PC-9 (cell line): ENCODE measurements around the gene PKN3. TPM values are rescaled to one million over a fixed set of nuclear protein-coding genes. Genes with fewer than 3 reads are reported as not detected.

ENCODE experiments used
- BruUV-seq: library from RNA; stranded (reverse); fragments of 400-500 nt; replicated peaks from 2 replicates; lab custom pipeline; 2021; lab: Mats Ljungman, UMichigan
- CTCF ChIA-PET: fragments of 300-600 bp; sonication (Branson Sonifier 250); formaldehyde crosslinking; loops from one replicate; lab custom pipeline; 2022; ENCODE audit warnings: antibody characterized with exemption; lab: Charles Lee
- POLR2A ChIA-PET: fragments of 300-600 bp; sonication (Branson Sonifier 250); formaldehyde crosslinking; loops from one replicate; lab custom pipeline; 2022; ENCODE audit warnings: antibody characterized with exemption; ENCODE audit not compliant: unreplicated experiment; lab: Charles Lee
- DNase-seq, 2 experiments: peaks; one replicate each; pipeline versions ENCODE4 v3.0.0 to v3.0.0-alpha.2; 2015 to 2022; ENCODE audit warnings: mixed read lengths in 1 of 2
- H2AFZ ChIP-seq: fragments of 200-600 bp; sonication (generic); 2 replicates; pipeline ENCODE4 v1.8.1; 2017; ENCODE audit warnings: antibody characterized with exemption
- H3F3A ChIP-seq: fragments of 200-600 bp; sonication (generic); 2 replicates; pipeline ENCODE4 v1.8.1; 2017; ENCODE audit warnings: antibody characterized with exemption, mild to moderate bottlenecking, low read depth; ENCODE audit not compliant: insufficient read depth
- H3K27ac ChIP-seq: fragments of 200-600 bp; sonication (generic); 2 replicates; pipeline ENCODE4 v1.6.1; 2016; ENCODE audit warnings: mixed run types
- H3K27me3 ChIP-seq: fragments of 200-600 bp; sonication (generic); 2 replicates; pipeline ENCODE4 v1.6.1; 2016; ENCODE audit warnings: low read depth, mixed run types; ENCODE audit not compliant: insufficient read depth
- H3K36me3 ChIP-seq: fragments of 200-600 bp; sonication (generic); 2 replicates; pipeline ENCODE4 v1.6.1; 2016; ENCODE audit warnings: low read depth, mixed run types
- H3K4me1 ChIP-seq: fragments of 200-600 bp; sonication (generic); replicated peaks from 2 replicates; pipeline ENCODE4 v1.6.1; 2016; ENCODE audit warnings: mixed run types; ENCODE audit not compliant: insufficient read depth
- H3K4me2 ChIP-seq: fragments of 200-600 bp; sonication (generic); 2 replicates; pipeline ENCODE4 v1.6.1; 2017; ENCODE audit warnings: mixed run types
- H3K4me3 ChIP-seq: fragments of 200-600 bp; sonication (generic); 2 replicates; pipeline ENCODE4 v1.6.1; 2016; ENCODE audit warnings: mixed run types
- H3K79me2 ChIP-seq: fragments of 200-600 bp; sonication (generic); 2 replicates; pipeline ENCODE4 v1.6.1; 2017; ENCODE audit warnings: low read depth, mixed run types
- H3K9me2 ChIP-seq: fragments of 200-600 bp; sonication (generic); 2 replicates; pipeline ENCODE4 v1.8.1; 2017; ENCODE audit warnings: mild to moderate bottlenecking; ENCODE audit not compliant: insufficient read depth
- H3K9me3 ChIP-seq: fragments of 200-600 bp; sonication (generic); 2 replicates; pipeline ENCODE4 v1.8.1; 2016; ENCODE audit warnings: low read depth; ENCODE audit not compliant: insufficient read depth
- H4K20me1 ChIP-seq: fragments of 200-600 bp; sonication (generic); 2 replicates; pipeline ENCODE4 v1.8.1; 2017; ENCODE audit not compliant: insufficient read depth
- CTCF ChIP-seq: fragments of 200-600 bp; sonication (generic); conservative IDR thresholded peaks from 2 replicates; pipeline ENCODE4 v1.6.1; 2017; ENCODE audit warnings: mixed run types, antibody characterized with exemption, mild to moderate bottlenecking, moderate library complexity
- EZH2 ChIP-seq: fragments of 200-600 bp; sonication (generic); IDR thresholded peaks from 2 replicates; pipeline ENCODE4 v1.8.0; 2017; ENCODE audit warnings: antibody characterized with exemption, low read depth
- intact Hi-C: fragments of 100-400 bp; cut with micrococcal nuclease; formaldehyde crosslinking; loops from one replicate; pipeline ENCODE4 v1.10.0; 2022; ENCODE audit not compliant: unreplicated experiment
- total RNA-seq: library from RNA; stranded (reverse); gene quantifications from 2 replicates; pipeline ENCODE4 v1.2.3, GENCODE V29; 2021

The PKN3 gene
- total RNA-seq, 1 experiment from 2014 or later = 5.5 TPM

GRCh38 chr9:128701227-128701854, 962 bp upstream of the PKN3 start:
- H3K9me3 ChIP-seq = no peaks in the 10 kb centered on the region
- TF ChIP-seq EZH2 = no peak
- no peak for TF ChIP-seq CTCF
- H3F3A ChIP-seq = peaks cover 36% of the 10 kb centered on the region
- H2AFZ ChIP-seq = no peak overlapping the region
- ChIA-PET CTCF (interaction anchor here (0.5 to 1.3 kb wide), 4 partner anchors 23 to 117 kb away, joined by 5 to 16 read pairs (median 8); partner anchors contain the start of genes ENDOG and ZDHHC12), POLR2A (no interaction called here)
- no peaks in the 10 kb centered on the region for H3K79me2 ChIP-seq
- H3K4me1 ChIP-seq = no peaks in the 10 kb centered on the region
- no peak overlapping the region for H3K4me3 ChIP-seq
- BruUV-seq = no TSS peak
- no peak overlapping the region for H3K27ac ChIP-seq
- intact Hi-C loops = no loop called here
- no peaks in the 10 kb centered on the region for H4K20me1 ChIP-seq
- no peaks in the 10 kb centered on the region for H3K36me3 ChIP-seq
- no peak for DNase-seq
- H3K27me3 ChIP-seq = no peaks in the 10 kb centered on the region
- no peak overlapping the region for H3K4me2 ChIP-seq
- no peaks in the 10 kb centered on the region for H3K9me2 ChIP-seq

- TF ChIP-seq EZH2 (no peak), CTCF (no peak)
- intact Hi-C loops = no loop called here
- Histone ChIP-seq H3K36me3 (no peaks in the 10 kb centered on the region), H3K9me3 (no peaks in the 10 kb centered on the region), H3K27ac (no peak overlapping the region), H3K4me2 (peak overlapping the region; percentile 73), H3K4me1 (no peaks in the 10 kb centered on the region), H3F3A (peaks cover 20% of the 10 kb centered on the region), H4K20me1 (no peaks in the 10 kb centered on the region), H3K4me3 (peak overlapping the region; percentile 61), H3K79me2 (no peaks in the 10 kb centered on the region), H3K27me3 (no peaks in the 10 kb centered on the region), H2AFZ (no peak overlapping the region; the same call in 1 of the 2 replicates), H3K9me2 (no peaks in the 10 kb centered on the region)
- ChIA-PET CTCF (no interaction called here), POLR2A (no interaction called here)
- no TSS peak for BruUV-seq
- peak in 1 of 2 experiments; percentile 28 for DNase-seq
These were observed 779 bp downstream of the PKN3 start for GRCh38 chr9:128702949-128703615.

DNA sequence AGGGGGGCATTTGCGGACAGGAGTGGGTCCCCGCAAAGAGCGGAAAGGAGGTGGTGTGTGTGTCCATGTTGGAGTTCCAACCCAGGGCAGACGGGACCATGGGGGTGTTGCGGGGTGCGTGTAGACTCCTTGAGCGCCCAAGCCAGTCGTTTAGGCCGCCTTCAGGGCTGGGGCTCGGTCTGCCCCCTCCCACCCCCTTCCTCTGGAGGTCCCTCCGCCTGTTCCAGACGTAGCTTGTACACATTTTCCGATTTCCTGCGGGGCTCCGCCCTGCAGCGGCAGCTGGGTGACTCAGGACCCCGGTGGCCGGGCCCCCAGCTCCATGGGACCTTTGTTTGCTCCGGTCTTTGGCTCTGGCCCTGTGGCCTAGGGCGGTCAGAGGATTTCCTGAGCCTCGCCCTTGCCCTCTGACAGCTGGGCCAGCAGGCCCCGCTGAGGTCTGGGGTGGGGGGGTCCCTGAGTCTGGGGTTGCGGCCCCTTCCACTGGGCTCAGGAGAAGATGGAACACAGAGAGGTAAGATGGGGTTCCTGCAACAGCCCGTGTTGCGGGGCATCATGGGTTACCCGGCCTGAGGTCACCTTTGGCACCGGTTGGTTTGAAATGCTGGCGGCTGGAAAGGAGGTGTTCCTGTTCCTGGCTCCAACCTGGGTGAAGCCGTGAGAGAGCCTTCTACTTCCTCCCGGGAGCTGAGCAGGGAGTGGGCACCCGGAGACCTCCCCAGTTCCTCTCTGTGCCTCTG, 1.5 kb downstream of the PKN3 start:
- DNase-seq = no peak
- H3K27ac ChIP-seq = no peak overlapping the region
- CTCF ChIA-PET = no interaction called here
- H2AFZ ChIP-seq = no peak overlapping the region
- H3F3A ChIP-seq = peaks cover 20% of the 10 kb centered on the region
- TF ChIP-seq EZH2 (no peak), CTCF (no peak)
- no peak overlapping the region for H3K4me2 ChIP-seq
- POLR2A ChIA-PET = no interaction called here
- no peaks in the 10 kb centered on the region for H3K9me2 ChIP-seq
- H4K20me1 ChIP-seq = no peaks in the 10 kb centered on the region
- H3K27me3 ChIP-seq = no peaks in the 10 kb centered on the region
- intact Hi-C loops = no loop called here
- H3K36me3 ChIP-seq = no peaks in the 10 kb centered on the region
- BruUV-seq = no TSS peak
- H3K4me3 ChIP-seq = no peak overlapping the region
- no peaks in the 10 kb centered on the region for H3K9me3 ChIP-seq
- no peaks in the 10 kb centered on the region for H3K79me2 ChIP-seq
- H3K4me1 ChIP-seq = no peaks in the 10 kb centered on the region
